ENCODE results near the gene HADHA. TPM values are rescaled to one million over a fixed set of nuclear protein-coding genes. Genes with fewer than 3 reads are reported as not detected.
A peak's percentile ranks its signal among the peaks of the same experiment; 100 is the strongest.

HADHA gene
- total and polyA plus RNA-seq, 8 donors, result 53.2 to 144 (median 90.1) TPM

GRCh38 chr2:26245231-26245732 is 850 bp upstream of the HADHA start:
- 0 to 1% (median 0%) methylated on average over 21 of the region's 21 CpGs for WGBS, 5 donors
- intact Hi-C loops (cut with DNase I; ENCODE audit: low total_unique reads), result loop anchor here (10.0 kb wide), 1 partner anchor 80 kb away; no protein-coding TSS in a partner anchor
- H3K27me3 ChIP-seq, result no peaks in the 10 kb centered on the region
- no peaks in the 10 kb centered on the region for H3K9me3 ChIP-seq
- DNase-seq, result peak in 1 of 2 donors; percentile 36
- H3K27ac ChIP-seq, result peak overlapping the region; percentile 94 to 98 (median 96)
- no peaks in the 10 kb centered on the region for H3K36me3 ChIP-seq
- TF ChIP-seq POLR2A (IDR thresholded peaks at IDR 0.05) (no peak), EP300 (IDR thresholded peaks at IDR 0.05) (no peak), CTCF (IDR thresholded peaks at IDR 0.05) (no peak), POLR2AphosphoS5 (IDR thresholded peaks at IDR 0.05) (no peak)
- H3K4me3 ChIP-seq, result peak overlapping the region; percentile 84 to 94 (median 92)
- H3K4me1 ChIP-seq, result peaks cover 34 to 77% (median 61%) of the 10 kb centered on the region in 4 donors

GRCh38 chr2:26243470-26244308 is 743 bp downstream of the HADHA start:
- peaks cover 0 to 7% (median under 1%) of the 10 kb centered on the region in 4 donors for H3K36me3 ChIP-seq
- intact Hi-C loops (cut with DNase I; ENCODE audit: low total_unique reads), result loop anchor here (10.0 kb wide), 1 partner anchor 81 kb away; no protein-coding TSS in a partner anchor
- peak overlapping the region; percentile 94 to 98 (median 96) for H3K27ac ChIP-seq
- H3K27me3 ChIP-seq, result no peaks in the 10 kb centered on the region
- H3K9me3 ChIP-seq, result no peaks in the 10 kb centered on the region
- no peak for TF ChIP-seq CTCF (IDR thresholded peaks at IDR 0.05)
- no peak for TF ChIP-seq POLR2AphosphoS5 (IDR thresholded peaks at IDR 0.05)
- TF ChIP-seq EP300 (IDR thresholded peaks at IDR 0.05), result no peak
- no peak for TF ChIP-seq POLR2A (IDR thresholded peaks at IDR 0.05)
- WGBS, 5 donors, result 0 to 1% (median 1%) methylated on average over 22 of the region's 22 CpGs
- peak overlapping the region; percentile 84 to 94 (median 92) for H3K4me3 ChIP-seq
- peak in 1 of 2 donors; percentile 56 for DNase-seq
- H3K4me1 ChIP-seq, result peaks cover 45 to 79% (median 68%) of the 10 kb centered on the region in 4 donors

GRCh38 chr2:26241928-26242436 is 2.5 kb downstream of the HADHA start:
- Histone ChIP-seq H3K27me3 (no peaks in the 10 kb centered on the region), H3K9me3 (no peaks in the 10 kb centered on the region), H3K36me3 (peaks cover 7 to 24% (median 17%) of the 10 kb centered on the region in 4 donors), H3K27ac (peak overlapping the region in 1 of 5 donors; percentile 98), H3K4me1 (peaks cover 45 to 74% (median 68%) of the 10 kb centered on the region in 4 donors), H3K4me3 (peak overlapping the region in 1 of 4 donors; percentile 94)
- WGBS, 5 donors, result 64 to 78% (median 69%) methylated on average over 6 of the region's 6 CpGs
- intact Hi-C loops (cut with DNase I; ENCODE audit: low total_unique reads), result loop anchor here (10.0 kb wide), 1 partner anchor 83 kb away; no protein-coding TSS in a partner anchor
- TF ChIP-seq CTCF (IDR thresholded peaks at IDR 0.05), result no peak
- no peak for TF ChIP-seq EP300 (IDR thresholded peaks at IDR 0.05)
- no peak for TF ChIP-seq POLR2A (IDR thresholded peaks at IDR 0.05)
- no peak for TF ChIP-seq POLR2AphosphoS5 (IDR thresholded peaks at IDR 0.05)
- DNase-seq, result no peak

- Histone ChIP-seq H3K36me3 (peaks cover 31 to 60% (median 52%) of the 10 kb centered on the region in 4 donors), H3K9me3 (no peaks in the 10 kb centered on the region), H3K27me3 (no peaks in the 10 kb centered on the region), H3K27ac (peak overlapping the region in 1 of 5 donors; percentile 4), H3K4me3 (no peak overlapping the region), H3K4me1 (peaks cover 32 to 54% (median 49%) of the 10 kb centered on the region in 4 donors)
- 76 to 88% (median 81%) methylated on average over 4 of the region's 4 CpGs for WGBS, 5 donors
- peak in 1 of 2 donors; percentile 19 for DNase-seq
- TF ChIP-seq CTCF (IDR thresholded peaks at IDR 0.05) (no peak), POLR2AphosphoS5 (IDR thresholded peaks at IDR 0.05) (no peak), POLR2A (IDR thresholded peaks at IDR 0.05) (no peak), EP300 (IDR thresholded peaks at IDR 0.05) (no peak)
- intact Hi-C loops (cut with DNase I; ENCODE audit: low total_unique reads), result no loop called here
Measured at GRCh38 chr2:26238311-26238958, 6.0 kb downstream of the HADHA start.

Measured in stomach (tissue), 9 donors.